Subcutaneous preadipocyte (primary cell): ENCODE data around the gene YBX2. TPM values are rescaled to one million over a fixed set of nuclear protein-coding genes. Genes with fewer than 3 reads are reported as not detected.

ENCODE experiments used
- total RNA-seq: library from RNA; depleted of rRNA; stranded (reverse); fragments of >200 nt; gene quantifications from 2 replicates; pipeline ENCODE4 v1.2.3, GENCODE V29; 2012

Gene YBX2
- not detected in 2 replicates for total RNA-seq

GRCh38 chr17:7294614-7295153 is at the start of gene YBX2:
Gene YBX2 (minus strand): TSS chr17:7294639. CDS start chr17:7294500, 139 bp downstream.

GRCh38 chr17:7336240-7337175 is 42.1 kb upstream of the YBX2 start, which contains the start of gene ACAP1:
Gene ACAP1 (plus strand): TSS chr17:7336529. CDS start chr17:7336735, 206 bp downstream.

GRCh38 chr17:7328840-7329373 is 34.5 kb upstream of the YBX2 start, which contains the start of gene NEURL4:
Gene NEURL4 (minus strand): TSS chr17:7329335. CDS start chr17:7329312, 23 bp downstream.

GRCh38 chr17:7314719-7315569 is 20.5 kb upstream of the YBX2 start, which contains the start of gene GPS2:
Gene GPS2 (minus strand): TSS chr17:7315360. CDS start chr17:7315052, 308 bp downstream.

GRCh38 chr17:7306911-7307685 is 12.7 kb upstream of the YBX2 start, which contains the start of gene EIF5A:
Gene EIF5A (plus strand): TSS chr17:7307628. CDS start chr17:7309636, 2,008 bp downstream.

GRCh38 chr17:7281074-7281952 is 13.1 kb downstream of the YBX2 start, which contains the start of gene SLC2A4:
Gene SLC2A4 (plus strand): TSS chr17:7281718. CDS start chr17:7281935, 217 bp downstream.

GRCh38 chr17:7262192-7262934 is 32.1 kb downstream of the YBX2 start, which contains the start of gene CLDN7:
Gene CLDN7 (minus strand): TSS chr17:7262478. CDS start chr17:7262043, 435 bp downstream.

GRCh38 chr17:7252176-7253043 is 42.0 kb downstream of the YBX2 start, which contains the start of gene ELP5:
Gene ELP5 (plus strand): TSS chr17:7252215. CDS start chr17:7252551, 336 bp downstream.

GRCh38 chr17:7251661-7252175 is 42.7 kb downstream of the YBX2 start, which contains the start of gene CTDNEP1:
Gene CTDNEP1 (minus strand): TSS chr17:7251734. CDS start chr17:7251296, 438 bp downstream.

GRCh38 chr17:7241783-7242716 is 52.4 kb downstream of the YBX2 start, which contains the start of gene GABARAP:
Gene GABARAP (minus strand): TSS chr17:7242449. CDS start chr17:7242330, 119 bp downstream.

GRCh38 chr17:7239091-7240027 is 55.1 kb downstream of the YBX2 start, which contains the start of gene PHF23:
Gene PHF23 (minus strand): TSS chr17:7239457. CDS start chr17:7239279, 178 bp downstream.

